ENCODE results near the gene SLC38A10.

SLC38A10 gene

GRCh38 chr17:81288715-81289114 lies 6.4 kb downstream of the SLC38A10 start:
- H3K36me3 ChIP-seq (replicated peaks): peaks cover 29% of the 10 kb centered on the region
- H3K27me3 ChIP-seq (ENCODE audit: low read depth): no peaks in the 10 kb centered on the region
- H3K4me1 ChIP-seq: no peaks in the 10 kb centered on the region; the same call in 1 of the 2 replicates
- H3K4me3 ChIP-seq: no peak overlapping the region
- in situ Hi-C loops (cut with MboI; ENCODE audit: low sequenced_read_pairs): no loop called here
- no peak for DNase-seq (ENCODE audit: low spot score in 2 of 2)
- H3K9me3 ChIP-seq: no peaks in the 10 kb centered on the region

DNA sequence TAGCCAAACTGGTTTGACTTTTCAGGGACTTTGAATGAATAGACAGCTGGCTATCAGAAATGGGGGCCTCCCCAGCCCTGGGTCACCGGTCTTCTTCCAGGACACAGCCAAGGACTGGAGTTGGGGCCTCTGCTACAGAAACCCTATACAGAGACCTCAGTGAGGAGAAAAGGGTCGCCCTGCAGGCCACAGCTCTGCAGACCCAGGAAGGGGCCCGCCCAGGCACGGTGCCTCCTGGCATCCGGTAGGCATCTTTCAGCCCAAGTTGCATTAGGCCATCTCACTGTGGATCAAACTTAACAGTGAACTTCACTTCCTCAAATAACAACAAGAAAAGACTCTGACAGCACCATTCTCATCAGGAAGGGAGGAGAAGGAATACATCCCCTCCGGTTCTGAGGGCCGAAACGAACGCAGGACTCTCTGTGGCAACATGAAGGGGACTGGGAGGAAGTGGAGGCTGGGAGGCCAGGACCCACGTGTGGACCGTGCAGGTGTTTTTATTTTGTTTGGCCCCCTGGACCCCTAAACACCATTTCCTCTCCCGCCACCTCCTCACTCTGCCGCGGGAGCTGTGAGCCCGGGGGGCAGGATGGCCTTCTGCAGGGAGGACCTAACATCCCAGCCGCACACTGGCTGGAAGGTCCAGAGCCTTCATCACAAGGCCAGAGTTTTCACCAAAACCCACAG lies 7.2 kb downstream of the SLC38A10 start:
- H3K4me3 ChIP-seq: no peak overlapping the region
- no peaks in the 10 kb centered on the region for H3K27me3 ChIP-seq (ENCODE audit: low read depth)
- in situ Hi-C loops (cut with MboI; ENCODE audit: low sequenced_read_pairs): no loop called here
- no peaks in the 10 kb centered on the region for H3K9me3 ChIP-seq
- no peak for DNase-seq (ENCODE audit: low spot score in 2 of 2)
- peaks cover 29% of the 10 kb centered on the region for H3K36me3 ChIP-seq (replicated peaks)
- no peaks in the 10 kb centered on the region for H3K4me1 ChIP-seq

GRCh38 chr17:81287152-81287551 lies 8.0 kb downstream of the SLC38A10 start:
- in situ Hi-C loops (cut with MboI; ENCODE audit: low sequenced_read_pairs): no loop called here
- H3K27me3 ChIP-seq (ENCODE audit: low read depth): no peaks in the 10 kb centered on the region
- peaks cover 29% of the 10 kb centered on the region for H3K36me3 ChIP-seq (replicated peaks)
- H3K9me3 ChIP-seq: no peaks in the 10 kb centered on the region
- no peaks in the 10 kb centered on the region for H3K4me1 ChIP-seq
- no peak for DNase-seq (ENCODE audit: low spot score in 2 of 2)
- no peak overlapping the region for H3K4me3 ChIP-seq

DNA sequence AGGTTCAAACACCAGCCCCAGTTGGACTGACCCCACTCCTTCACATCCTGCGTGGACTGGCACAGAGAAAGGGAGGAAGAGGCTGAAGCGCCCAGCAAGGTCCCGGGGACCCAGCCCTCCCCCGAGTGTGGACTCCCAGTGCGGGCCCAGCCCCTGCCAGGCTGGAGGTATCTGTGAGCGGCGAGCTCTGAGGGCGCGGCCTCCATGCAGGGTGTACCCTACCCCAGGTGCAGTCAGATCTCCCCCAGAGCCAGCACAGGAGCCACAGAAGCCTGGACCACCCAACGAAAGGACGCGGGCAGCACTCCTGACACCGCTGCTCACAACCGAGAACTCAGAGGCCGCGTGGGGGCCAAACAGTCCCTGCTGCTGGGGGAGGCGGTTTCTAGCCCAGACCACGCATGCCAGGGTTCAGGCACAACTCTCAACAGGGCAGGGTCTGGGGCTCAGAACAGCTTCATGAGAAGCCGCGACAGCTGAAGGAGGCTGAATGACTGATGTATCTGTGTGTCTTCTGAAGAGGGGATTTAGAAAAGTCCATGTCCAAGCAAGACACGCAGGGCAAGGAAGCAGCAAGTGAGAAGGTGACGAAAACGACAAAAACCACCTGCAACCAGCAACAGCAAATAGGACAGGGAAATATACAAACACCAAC lies 8.5 kb downstream of the SLC38A10 start:
- Histone ChIP-seq H3K4me1 (no peaks in the 10 kb centered on the region), H3K4me3 (no peak overlapping the region), H3K36me3 (replicated peaks) (peaks cover 33% of the 10 kb centered on the region), H3K27me3 (ENCODE audit: low read depth) (no peaks in the 10 kb centered on the region), H3K9me3 (no peaks in the 10 kb centered on the region)
- DNase-seq (ENCODE audit: low spot score in 2 of 2): no peak
- in situ Hi-C loops (cut with MboI; ENCODE audit: low sequenced_read_pairs): no loop called here

DNA sequence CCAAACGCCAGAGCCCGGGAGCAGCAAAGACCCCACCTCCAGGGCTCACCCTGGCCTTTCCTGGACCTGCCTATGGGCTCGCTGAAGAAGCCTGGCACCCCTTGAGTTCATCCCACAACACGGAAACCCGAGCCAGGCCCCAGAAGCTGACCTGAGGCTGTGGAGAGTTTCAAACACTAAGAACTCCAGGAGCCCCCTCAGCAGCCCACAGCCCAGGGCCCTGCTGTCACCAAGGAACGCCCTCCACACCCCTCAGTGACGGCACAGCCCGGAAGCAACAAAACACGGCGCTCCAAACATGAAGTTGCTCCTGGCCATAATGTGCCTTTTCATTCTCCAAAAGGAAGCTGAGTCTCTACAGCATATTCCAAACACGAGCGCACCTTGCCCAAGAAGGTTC lies 9.2 kb downstream of the SLC38A10 start:
- H3K9me3 ChIP-seq: no peaks in the 10 kb centered on the region
- no peak for DNase-seq (ENCODE audit: low spot score in 2 of 2)
- H3K4me3 ChIP-seq: no peak overlapping the region
- no peaks in the 10 kb centered on the region for H3K4me1 ChIP-seq
- no peaks in the 10 kb centered on the region for H3K27me3 ChIP-seq (ENCODE audit: low read depth)
- in situ Hi-C loops (cut with MboI; ENCODE audit: low sequenced_read_pairs): no loop called here
- H3K36me3 ChIP-seq (replicated peaks): peaks cover 34% of the 10 kb centered on the region

GRCh38 chr17:81285179-81285878 lies 9.8 kb downstream of the SLC38A10 start:
- no peak for DNase-seq (ENCODE audit: low spot score in 2 of 2)
- Histone ChIP-seq H3K4me1 (no peaks in the 10 kb centered on the region), H3K9me3 (no peaks in the 10 kb centered on the region), H3K4me3 (no peak overlapping the region), H3K27me3 (ENCODE audit: low read depth) (no peaks in the 10 kb centered on the region), H3K36me3 (replicated peaks) (peaks cover 34% of the 10 kb centered on the region)
- in situ Hi-C loops (cut with MboI; ENCODE audit: low sequenced_read_pairs): no loop called here

DNA sequence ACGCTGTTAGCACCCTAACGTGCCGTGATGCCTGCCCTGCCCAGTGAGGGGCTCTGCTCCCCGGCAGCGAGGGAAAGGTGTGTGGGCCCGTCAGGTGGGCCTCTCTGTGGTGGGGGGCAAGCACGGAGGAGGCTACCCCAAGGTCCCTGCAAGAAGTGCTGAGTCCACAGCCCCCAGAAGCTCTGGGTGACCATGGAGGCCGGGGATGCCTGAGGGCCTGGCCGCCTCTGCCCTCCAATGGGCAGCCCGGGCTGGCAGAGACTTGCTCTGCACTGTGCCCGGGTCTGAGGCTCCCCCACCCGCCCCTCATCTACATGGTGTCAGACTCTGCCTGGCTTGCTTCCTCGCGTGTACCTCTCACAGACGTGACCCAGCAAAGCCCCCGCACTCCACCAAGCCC lies 12.2 kb downstream of the SLC38A10 start:
- H3K4me3 ChIP-seq: no peak overlapping the region
- no peaks in the 10 kb centered on the region for H3K4me1 ChIP-seq
- H3K9me3 ChIP-seq: no peaks in the 10 kb centered on the region
- peaks cover 18% of the 10 kb centered on the region for H3K36me3 ChIP-seq (replicated peaks)
- no peaks in the 10 kb centered on the region for H3K27me3 ChIP-seq (ENCODE audit: low read depth)
- no peak for DNase-seq (ENCODE audit: low spot score in 2 of 2)
- in situ Hi-C loops (cut with MboI; ENCODE audit: low sequenced_read_pairs): no loop called here

- Histone ChIP-seq H3K27me3 (ENCODE audit: low read depth) (no peaks in the 10 kb centered on the region), H3K4me3 (no peak overlapping the region), H3K9me3 (no peaks in the 10 kb centered on the region), H3K4me1 (no peaks in the 10 kb centered on the region), H3K36me3 (replicated peaks) (peaks cover 11% of the 10 kb centered on the region)
- in situ Hi-C loops (cut with MboI; ENCODE audit: low sequenced_read_pairs): no loop called here
- no peak for DNase-seq (ENCODE audit: low spot score in 2 of 2)
Observed at GRCh38 chr17:81282141-81282540, 13.0 kb downstream of the SLC38A10 start.

- Histone ChIP-seq H3K4me3 (no peak overlapping the region), H3K4me1 (no peaks in the 10 kb centered on the region), H3K9me3 (no peaks in the 10 kb centered on the region), H3K36me3 (replicated peaks) (peaks cover 22% of the 10 kb centered on the region), H3K27me3 (ENCODE audit: low read depth) (no peaks in the 10 kb centered on the region)
- no peak for DNase-seq (ENCODE audit: low spot score in 2 of 2)
- in situ Hi-C loops (cut with MboI; ENCODE audit: low sequenced_read_pairs): no loop called here
Observed at GRCh38 chr17:81280571-81280970, 14.5 kb downstream of the SLC38A10 start.

- Histone ChIP-seq H3K4me3 (no peak overlapping the region), H3K27me3 (ENCODE audit: low read depth) (no peaks in the 10 kb centered on the region), H3K36me3 (replicated peaks) (peaks cover 26% of the 10 kb centered on the region), H3K9me3 (no peaks in the 10 kb centered on the region), H3K4me1 (no peaks in the 10 kb centered on the region)
- DNase-seq (ENCODE audit: low spot score in 2 of 2): no peak
- in situ Hi-C loops (cut with MboI; ENCODE audit: low sequenced_read_pairs): no loop called here
Observed at GRCh38 chr17:81279278-81280275, 15.5 kb downstream of the SLC38A10 start.

DNA sequence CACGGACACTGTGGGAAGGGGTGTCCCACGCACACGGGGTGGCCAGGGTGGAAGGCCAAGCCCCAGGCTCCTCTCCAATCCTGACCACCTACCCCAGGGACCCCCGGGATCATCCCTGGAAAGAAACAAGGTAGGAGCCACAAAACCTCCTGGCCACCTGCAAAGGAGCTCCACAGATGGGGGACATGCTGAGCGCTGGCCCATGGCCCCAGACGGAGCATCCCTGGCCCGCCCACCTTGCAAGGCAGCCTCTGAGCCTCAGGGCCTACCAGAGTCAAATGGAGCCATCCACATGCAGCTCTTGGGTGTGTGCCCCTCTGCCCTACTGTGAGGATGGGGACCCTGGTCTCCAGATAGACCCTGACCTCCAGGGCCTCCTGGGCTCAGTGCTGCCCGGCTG lies 16.3 kb downstream of the SLC38A10 start:
- in situ Hi-C loops (cut with MboI; ENCODE audit: low sequenced_read_pairs): no loop called here

GRCh38 chr17:81277946-81278693 lies 17.0 kb downstream of the SLC38A10 start:
- Histone ChIP-seq H3K36me3 (replicated peaks) (peaks cover 31% of the 10 kb centered on the region), H3K27me3 (ENCODE audit: low read depth) (no peaks in the 10 kb centered on the region), H3K4me3 (no peak overlapping the region), H3K4me1 (no peaks in the 10 kb centered on the region), H3K9me3 (no peaks in the 10 kb centered on the region)
- in situ Hi-C loops (cut with MboI; ENCODE audit: low sequenced_read_pairs): no loop called here
- no peak for DNase-seq (ENCODE audit: low spot score in 2 of 2)

More for the DNA sequence above, 16.3 kb downstream of the SLC38A10 start:
- no peaks in the 10 kb centered on the region for H3K9me3 ChIP-seq
- no peak for DNase-seq (ENCODE audit: low spot score in 2 of 2)
- no peaks in the 10 kb centered on the region for H3K4me1 ChIP-seq
- H3K4me3 ChIP-seq: no peak overlapping the region
- H3K27me3 ChIP-seq (ENCODE audit: low read depth): no peaks in the 10 kb centered on the region
- H3K36me3 ChIP-seq (replicated peaks): peaks cover 26% of the 10 kb centered on the region

DNA sequence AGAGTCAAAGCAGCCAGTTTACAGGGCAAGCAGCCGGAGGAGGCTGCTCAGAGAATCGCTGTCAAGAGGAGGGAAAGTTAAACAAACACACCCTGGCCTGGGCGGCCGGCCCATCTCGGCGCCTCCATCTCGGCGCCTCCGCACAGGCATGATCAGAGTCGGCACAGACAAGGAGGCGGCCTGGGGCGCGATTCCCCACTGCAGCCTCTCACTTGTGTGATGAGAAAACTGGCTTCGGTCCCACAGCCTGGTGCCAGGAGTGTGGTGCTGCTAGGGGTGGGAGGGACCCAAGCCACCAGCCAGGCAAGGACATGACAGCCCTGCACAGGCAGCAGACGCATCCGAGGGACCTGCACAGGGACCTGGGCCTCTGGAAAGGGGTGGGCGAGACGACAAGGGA lies 17.7 kb downstream of the SLC38A10 start:
- in situ Hi-C loops (cut with MboI; ENCODE audit: low sequenced_read_pairs): no loop called here
- H3K4me3 ChIP-seq: no peak overlapping the region
- H3K9me3 ChIP-seq: no peaks in the 10 kb centered on the region
- H3K4me1 ChIP-seq: no peaks in the 10 kb centered on the region
- no peak for DNase-seq (ENCODE audit: low spot score in 2 of 2)
- peaks cover 38% of the 10 kb centered on the region for H3K36me3 ChIP-seq (replicated peaks)
- H3K27me3 ChIP-seq (ENCODE audit: low read depth): no peaks in the 10 kb centered on the region
